Epithelial cell of prostate (primary cell): ENCODE results near the gene BMP10.
"Not testable (repeated sequence)": the region's sequence is repeated elsewhere in the genome, so short reads cannot be mapped to it uniquely, and the experiment has no call there.

Experiments used
- DNase-seq: peaks from one replicate; pipeline ENCODE4 v3.0.0-alpha.2; 2011; ENCODE audit warnings: low read depth, low spot score
- H3K27ac ChIP-seq: fragments of 450-650 bp; 2 replicates; pipeline ENCODE4 v1.5.1; 2017; ENCODE audit warnings: mild to moderate bottlenecking

BMP10 gene

DNA sequence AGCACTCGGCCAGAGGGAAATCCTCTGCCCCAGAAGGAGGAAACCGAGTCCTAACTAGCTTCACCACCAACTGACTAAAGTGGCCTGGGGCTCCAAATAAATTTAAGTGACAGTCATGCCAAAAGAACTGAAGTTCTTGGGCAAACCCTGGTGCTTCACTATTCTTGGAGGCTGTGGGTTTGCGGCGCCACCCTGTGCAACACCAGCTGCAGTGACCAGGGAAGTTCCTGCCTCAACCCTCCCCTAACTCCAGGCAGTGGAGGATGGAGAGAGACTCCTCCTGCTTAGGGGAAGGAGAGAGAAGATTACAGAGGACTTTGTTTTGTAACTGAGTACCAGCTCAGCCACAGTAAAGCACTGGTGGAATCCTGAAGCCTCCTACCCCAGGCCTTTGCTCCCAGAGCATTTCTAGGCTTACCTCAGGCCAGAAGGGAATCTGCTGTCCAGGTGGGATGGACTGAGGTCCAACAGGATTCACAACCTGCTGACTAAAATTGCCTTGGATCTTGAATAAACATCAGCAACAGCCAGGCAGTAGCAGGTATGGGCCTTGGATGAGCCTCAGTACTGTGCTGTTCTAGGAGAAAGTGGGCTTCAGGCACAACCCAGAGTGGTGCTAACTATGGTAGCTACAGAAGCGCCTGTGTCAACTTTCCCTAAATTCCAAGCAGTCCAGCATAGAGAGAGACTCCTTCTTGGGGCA lies 29.4 kb upstream of the BMP10 start:
- no peak overlapping the region for H3K27ac ChIP-seq
- DNase-seq = no peak

DNA sequence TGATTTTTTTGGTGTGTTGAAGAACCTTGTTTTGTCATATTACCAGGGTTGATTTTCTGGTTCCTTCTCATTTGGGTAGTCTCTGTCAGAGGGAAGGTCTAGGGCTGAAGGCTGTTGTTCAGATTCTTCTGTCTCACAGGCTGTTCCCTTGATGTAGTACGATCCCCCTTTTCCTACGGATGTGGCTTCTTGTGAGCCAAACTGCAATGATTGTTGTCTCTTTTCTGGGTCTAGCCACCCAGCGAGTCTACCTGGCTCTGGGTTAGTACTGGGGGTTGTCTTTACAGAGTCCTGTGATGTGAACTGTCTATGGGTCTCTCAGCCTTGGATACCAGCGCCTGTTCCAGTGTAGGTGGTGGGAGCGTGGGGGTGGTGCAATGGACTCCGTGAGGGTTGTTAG lies 24.8 kb upstream of the BMP10 start:
- H3K27ac ChIP-seq, DNase-seq: not testable (repeated sequence)

DNA sequence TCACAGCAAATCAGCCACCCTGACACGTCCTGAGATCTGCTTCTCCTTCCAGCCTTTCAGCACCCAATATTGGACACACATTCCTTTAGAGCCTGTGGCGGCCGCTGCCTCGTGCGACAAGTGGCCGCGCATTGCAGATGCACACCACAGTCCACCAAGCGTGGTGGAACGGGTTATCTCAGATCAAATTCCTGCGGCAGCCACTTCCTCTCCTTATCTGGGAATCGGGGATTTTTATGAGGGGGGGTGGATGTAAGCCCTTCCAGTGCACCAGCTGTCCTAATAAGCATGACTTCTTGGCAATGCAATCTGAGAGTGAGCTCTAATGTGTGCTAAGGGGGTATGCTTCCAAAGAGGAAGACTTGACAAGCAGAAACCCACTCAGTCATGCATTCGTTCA lies 18.3 kb upstream of the BMP10 start:
- DNase-seq = no peak
- no peak overlapping the region for H3K27ac ChIP-seq

DNA sequence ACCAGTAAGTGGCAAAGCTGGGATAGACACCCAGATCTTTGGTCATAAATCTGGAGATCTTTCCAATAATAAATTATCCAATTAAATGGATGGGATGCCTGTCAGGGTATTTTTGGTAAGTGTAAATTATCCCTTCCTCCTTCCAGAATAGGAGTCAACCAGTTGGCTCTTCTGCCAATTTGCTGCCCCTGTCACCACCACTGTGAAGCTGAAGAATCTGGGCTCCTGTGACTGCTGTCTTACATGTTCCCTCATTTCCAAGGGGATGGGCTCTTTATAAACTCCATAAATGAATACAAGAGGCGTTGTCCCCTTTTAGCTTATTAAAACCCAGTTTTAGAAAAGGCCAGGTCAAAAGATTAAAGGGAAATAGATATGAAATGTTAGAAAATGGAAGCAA lies 17.8 kb upstream of the BMP10 start:
- H3K27ac ChIP-seq = no peak overlapping the region
- no peak for DNase-seq

DNA sequence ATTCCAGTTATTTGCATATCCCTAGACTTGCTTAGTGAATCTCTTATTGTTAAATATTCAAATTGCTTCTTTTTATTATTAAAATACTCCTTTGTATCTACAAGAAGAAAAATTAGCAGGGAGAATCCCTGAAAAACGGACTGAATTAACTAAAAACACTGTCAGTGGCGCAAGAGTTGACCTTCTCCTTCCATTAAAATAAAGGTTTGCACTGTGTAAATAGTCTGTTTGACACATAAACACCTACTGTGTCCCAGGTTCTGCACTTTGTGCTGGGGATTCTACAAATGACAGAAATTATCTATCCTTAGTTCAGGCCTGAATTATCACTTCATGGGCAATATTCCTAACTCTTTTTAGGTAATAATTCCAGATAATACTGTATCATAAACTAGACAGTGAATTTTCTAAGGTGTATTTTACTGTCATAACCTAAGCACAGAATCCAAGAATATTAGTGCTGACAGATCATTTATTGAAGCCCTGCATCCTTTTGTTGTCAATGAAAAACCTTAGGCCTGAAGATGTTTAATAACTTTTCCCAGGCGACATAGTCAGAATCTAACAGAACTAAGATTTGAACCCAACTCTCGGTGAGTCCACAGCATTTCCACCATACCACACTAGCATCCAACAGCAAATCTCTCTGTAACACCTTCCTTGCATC lies 17.0 kb upstream of the BMP10 start:
- H3K27ac ChIP-seq = no peak overlapping the region

DNA sequence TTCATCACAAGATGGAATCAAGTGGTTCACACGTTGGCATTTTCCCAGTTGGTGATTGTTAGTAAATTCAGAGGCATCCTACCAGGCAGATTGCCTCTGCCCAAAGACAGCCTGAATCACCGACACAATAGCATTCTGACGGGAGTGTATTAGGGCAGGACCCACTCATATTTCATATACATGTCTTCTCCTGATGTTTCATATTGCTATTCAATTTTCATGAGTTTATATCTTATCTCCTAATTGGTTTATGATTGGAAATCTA lies 14.5 kb upstream of the BMP10 start:
- no peak for DNase-seq
- H3K27ac ChIP-seq = no peak overlapping the region

More for the DNA sequence above, 17.0 kb upstream of the BMP10 start:
- no peak for DNase-seq

DNA sequence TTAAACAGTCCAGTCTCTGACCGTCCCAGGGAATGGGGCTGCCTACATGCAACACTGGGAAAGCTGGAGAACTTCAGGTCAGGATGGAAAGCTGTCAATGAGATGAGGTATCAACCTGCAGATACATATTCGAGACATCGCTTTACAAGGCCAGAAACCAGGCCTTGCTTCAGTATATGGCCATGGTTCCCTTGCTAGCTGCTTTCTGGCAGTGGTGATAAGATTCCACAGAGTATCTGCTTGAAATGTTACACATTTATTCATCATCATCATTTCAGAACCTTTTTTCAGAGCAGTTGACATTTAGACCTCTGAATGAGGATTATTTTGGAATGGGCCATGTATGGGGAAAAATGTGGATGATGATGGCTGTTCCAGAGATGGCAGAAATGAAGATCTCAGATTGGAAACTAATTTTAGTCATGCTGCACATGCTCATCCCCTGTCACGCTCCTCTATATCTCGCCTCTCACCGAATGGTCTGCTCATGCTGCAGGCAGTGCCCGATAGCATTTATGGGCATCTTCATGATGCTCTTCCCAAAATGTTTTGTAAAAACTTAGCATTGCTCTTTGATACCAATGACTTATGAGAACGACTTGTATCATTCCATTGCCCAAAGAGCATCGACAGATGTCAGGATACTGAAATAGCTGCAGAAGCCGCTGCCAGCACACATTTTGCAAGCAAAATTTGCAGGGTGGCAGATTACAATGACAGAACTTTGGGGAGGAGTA lies 14.0 kb upstream of the BMP10 start:
- H3K27ac ChIP-seq = no peak overlapping the region
- DNase-seq = no peak

DNA sequence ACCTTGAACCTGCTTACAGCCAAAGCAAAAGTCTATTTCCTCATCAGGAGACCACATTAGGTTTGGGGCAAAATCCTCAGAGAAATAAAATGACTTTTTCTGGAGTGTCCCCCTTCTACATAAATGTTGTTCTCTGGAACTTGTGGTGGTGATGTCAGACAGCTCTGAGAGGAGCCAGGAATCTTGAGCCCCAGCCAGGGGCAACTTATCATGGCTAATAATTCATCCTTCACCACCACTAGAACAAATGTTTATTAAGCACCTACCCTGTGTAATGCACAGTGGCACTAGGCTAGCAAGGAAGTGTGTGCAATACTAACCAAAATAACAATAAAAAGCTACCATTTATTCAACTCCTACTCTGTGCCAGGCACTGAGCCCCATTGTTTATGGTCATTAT lies 9.0 kb upstream of the BMP10 start:
- no peak overlapping the region for H3K27ac ChIP-seq
- DNase-seq = no peak

DNA sequence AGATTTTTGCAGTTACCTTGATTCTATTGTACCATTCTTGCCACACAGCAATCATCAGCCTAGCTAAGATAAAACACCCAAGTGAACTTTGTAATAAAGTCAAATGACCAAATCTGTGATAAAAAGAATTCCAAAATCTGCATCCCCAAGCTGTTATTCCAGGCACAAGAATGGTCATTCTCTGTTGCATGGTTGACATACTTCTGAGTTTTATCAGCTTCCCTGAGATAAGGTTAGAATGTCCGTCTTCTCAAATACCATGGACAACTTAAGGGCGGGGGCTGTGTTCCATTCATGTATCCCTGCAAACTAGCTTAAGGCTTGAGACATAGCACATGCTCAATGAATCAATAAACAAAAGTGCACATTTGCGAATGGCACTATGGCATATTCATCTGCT lies 8.1 kb upstream of the BMP10 start:
- DNase-seq = no peak
- no peak overlapping the region for H3K27ac ChIP-seq

DNA sequence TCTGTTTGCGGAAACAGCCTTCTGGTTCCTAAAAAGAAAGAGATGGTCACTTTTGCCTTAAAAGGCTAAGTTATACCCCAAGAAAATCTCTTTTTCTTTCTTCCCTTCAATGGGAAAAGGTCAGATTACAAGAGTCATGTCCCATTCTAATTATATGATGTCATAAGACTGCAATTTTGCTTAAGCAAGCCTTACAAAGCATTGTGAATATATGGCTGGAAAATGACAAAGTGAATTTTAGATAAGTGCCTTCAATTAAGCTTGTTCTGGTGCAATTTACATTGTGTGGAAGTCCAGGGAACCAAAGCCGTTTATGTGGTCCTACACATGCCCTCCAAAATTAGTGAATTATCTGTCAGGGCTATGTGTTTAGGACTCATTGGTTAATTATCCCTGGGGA lies 7.6 kb upstream of the BMP10 start:
- DNase-seq = no peak
- H3K27ac ChIP-seq = no peak overlapping the region

DNA sequence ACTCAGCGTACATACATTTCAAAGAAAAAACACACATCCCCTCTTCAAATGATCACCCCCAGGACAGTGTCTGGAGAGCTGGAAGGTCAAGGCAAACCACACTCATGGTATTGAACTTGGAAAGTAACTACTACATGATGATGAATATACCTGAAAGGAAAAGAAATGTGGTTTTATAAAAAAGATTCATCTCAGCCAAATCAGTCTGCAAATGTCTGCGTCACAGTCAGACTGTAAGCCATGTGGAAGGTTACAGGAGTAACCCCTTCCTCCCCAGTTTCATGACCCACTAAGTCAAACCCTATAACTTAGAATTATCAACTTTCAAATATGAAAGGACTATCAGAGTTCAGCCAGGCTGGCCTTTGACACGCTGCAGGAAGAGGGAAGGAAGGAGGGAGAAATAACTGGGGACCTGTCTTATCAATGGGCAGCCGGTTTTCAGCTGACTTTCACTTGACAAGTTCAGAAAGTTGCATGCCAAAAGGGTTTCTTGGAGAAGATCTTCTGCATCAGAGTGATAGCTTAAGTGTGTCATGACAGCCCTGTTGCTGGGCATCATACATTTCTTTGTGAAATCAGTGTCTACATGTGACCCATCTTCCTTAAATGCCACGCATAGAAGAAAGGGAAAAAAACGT lies 7.0 kb upstream of the BMP10 start:
- H3K27ac ChIP-seq = no peak overlapping the region
- DNase-seq = no peak

DNA sequence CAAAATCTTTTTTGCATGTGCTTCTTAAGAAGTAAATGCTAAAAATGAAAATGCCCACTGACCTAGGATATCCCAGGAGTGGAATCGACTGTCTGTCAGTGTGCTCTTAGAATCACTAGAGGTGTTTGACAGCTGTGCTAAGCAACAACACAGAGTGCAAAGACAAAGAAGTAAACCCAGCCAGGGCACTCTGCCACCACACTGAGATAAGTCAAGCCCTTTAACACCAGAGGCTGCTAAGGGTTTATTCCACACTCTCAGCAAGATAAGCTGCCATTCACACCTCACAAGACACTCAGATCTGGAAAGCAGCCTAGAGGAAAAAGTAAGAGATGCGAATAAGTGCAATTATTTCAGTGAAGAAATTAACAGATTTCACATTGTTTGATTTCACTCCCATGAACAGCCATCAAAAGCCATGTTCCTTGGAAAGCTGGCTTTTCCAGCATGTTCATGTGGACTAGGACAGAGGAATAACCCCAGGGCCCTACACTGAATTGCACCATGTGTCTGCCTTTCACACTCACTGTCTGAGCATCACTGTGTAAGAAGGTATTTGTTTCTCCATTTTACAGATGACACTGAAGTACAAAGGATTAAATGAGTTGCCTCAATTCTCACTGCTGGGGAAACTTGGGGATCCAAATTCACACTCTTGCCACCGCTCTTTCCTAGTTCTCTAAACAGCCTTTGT lies 6.0 kb upstream of the BMP10 start:
- DNase-seq = no peak
- no peak overlapping the region for H3K27ac ChIP-seq

DNA sequence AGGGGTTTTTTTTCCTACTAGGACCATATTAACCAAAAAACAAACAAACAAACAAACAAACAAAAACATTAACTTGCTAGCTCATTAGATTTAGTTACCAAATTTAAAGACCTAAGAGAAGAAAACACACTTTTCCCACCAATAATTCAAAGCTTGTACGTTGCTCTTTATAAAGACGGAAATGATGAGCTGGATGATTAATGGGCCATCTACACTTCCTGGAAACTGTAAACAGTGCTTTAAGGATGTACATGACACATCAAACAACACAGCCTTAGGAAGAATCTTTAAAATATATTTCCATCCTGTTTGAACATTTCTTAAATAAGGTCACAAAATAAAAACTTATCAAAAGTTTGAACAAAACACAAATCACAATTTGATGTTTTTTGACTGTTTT lies 982 bp downstream of the BMP10 start:
- no peak for DNase-seq
- no peak overlapping the region for H3K27ac ChIP-seq

DNA sequence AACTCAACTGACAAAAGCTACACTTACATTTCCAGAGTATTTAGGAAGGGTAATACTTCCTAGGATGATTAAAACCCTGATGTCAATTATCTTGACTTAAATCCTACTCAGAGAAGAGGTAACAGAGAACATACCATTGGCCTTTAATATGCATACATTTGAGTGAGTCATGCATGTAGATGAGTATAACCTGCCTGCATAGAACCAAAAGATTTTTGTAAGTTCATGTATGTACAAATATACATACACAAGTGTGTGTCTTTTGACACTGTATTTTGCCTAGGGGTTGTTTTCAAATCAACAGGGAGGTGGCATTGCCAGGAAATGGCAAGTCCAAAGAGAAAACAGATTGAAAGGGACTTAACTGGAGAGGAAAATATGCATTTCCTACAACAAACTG lies 6.1 kb downstream of the BMP10 start:
- no peak for DNase-seq
- H3K27ac ChIP-seq = no peak overlapping the region

DNA sequence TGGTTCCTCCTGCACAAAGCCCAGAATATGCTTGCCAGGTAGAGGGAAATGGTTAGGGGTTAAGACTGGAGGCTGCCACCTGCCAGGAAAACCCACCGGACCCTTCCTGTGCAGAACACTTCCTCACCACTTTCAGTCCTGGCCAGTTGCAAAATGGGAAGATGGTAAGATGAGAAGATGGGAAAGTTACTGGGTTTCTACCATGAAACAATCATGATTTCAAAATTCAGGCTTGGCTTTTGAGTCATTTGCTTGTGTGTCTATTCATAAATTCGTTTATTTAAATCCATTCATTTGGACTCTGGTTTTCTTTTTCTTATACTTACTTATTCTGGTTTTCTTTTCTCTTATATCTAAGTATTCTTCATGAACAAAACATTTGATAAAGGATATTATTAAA lies 7.2 kb downstream of the BMP10 start:
- DNase-seq = no peak
- H3K27ac ChIP-seq = no peak overlapping the region

DNA sequence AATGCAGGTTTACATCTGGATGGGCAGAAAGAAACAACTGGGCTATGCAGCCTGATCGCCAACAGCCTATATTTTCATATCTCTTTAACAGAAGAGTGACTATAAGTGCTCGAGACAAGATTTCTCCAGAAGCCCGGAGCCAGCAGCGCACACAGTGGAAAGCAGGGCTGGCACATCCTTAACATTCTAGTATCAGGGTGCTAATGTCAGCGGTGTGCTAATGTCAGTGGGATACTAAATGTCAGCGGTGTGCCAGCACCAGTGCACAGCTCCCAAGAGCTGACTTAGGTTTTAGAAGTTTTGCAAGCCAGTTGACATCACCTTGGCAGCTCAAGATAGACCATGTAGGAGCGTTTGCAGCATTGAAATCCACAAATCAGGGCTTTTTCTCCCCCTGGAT lies 8.3 kb downstream of the BMP10 start:
- no peak for DNase-seq

DNA sequence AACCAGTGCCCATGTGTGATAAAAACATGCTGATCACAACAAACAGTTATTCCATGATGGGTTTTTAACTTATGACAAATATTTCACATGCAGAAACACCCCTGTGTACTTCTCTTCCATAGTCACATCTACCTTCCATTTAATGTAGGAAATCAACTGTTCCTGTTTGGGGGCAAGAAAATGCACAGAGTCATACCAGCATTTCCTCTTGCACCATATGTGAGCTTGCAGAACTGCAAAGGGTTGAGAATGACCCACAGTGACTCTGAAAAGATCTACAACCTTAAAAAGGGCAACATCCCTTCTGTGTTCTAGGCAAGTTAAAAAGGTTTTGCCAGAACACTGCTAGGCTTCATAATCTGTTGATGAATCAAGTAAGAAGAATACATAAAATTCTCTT lies 9.9 kb downstream of the BMP10 start:
- H3K27ac ChIP-seq = no peak overlapping the region
- DNase-seq = no peak

More for the DNA sequence above, 8.3 kb downstream of the BMP10 start:
- H3K27ac ChIP-seq = no peak overlapping the region

DNA sequence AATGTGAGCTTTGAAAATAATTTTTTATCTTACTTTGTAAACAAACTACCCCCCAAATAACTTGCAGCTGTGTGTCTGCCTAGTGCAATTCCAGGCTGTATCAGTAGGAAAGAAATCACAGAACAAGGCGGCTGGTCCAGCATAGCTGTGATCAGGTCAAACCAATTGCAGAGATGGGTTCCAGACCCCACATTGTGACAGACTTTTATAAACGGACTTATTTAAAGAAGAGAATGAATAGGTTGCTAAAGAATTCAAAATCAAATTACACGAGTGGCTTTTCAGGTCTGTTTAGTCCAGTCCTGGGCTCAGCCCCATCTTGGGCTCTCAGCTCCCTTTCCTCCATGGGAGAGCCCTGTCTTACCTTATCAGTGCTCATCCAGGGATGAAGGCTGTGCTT lies 11.1 kb downstream of the BMP10 start:
- no peak overlapping the region for H3K27ac ChIP-seq
- DNase-seq = no peak

DNA sequence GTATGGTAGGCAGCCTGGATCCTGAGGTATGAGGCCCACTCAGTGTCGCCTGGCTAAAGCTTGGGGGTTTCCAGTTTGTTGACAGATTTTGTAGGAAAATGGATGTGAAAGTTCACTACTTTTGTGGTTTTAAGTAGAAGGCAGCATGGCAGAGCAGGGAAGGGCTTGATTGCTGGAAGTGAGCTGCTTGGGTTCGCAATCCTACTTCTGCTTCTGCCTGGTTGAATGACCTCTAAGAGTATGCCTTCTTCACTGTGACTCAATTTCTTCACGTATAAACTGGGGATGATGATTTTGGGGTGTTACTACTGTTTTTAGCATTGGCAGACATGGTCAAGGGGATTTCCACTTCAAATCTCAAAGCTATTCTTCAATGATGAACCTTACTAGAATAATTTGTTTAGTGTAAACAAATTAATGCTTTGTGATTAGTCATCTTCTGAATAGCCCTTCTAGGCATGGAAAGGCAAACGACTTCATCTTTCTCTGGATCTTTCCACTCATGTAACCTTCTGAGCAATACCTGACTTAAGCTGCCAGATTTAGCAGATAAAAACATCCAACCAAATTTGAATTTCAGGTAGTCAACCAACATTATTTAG lies 13.2 kb downstream of the BMP10 start:
- DNase-seq = no peak
- H3K27ac ChIP-seq = no peak overlapping the region

DNA sequence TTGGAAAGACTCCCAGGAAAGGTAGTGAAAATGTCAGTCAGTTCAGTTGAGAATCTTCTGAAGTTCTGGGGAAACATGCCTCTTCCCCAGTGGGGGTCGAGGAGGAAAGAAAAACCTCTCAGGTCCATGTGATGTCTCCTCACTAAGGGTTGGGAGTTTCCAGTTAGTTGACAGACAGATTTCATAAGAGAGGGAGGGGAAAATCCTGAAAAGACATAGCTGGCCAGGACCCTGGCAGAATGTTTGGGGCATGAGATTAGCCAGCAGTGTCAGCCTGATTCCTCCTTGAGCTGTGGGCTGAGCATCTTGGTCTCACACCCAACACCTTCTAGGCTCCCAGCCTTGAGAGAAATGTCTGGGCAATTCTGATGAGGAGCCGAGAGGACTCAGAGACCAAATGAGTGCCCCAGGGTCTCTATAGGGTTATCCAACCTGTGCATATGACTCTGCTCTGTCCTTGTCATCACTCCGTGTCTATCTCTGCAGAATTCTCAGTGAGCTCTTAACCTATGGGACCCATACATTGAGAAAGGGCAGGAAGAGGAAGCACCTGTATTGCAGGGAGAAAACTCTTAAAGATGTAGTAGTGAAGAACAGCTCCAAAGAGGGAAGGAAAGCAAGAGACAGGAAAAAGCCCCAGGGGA lies 13.9 kb downstream of the BMP10 start:
- no peak overlapping the region for H3K27ac ChIP-seq
- no peak for DNase-seq
